ENCODE results near the gene RREB1.
A peak's percentile ranks its signal among the peaks of the same experiment; 100 is the strongest.

Gene RREB1

GRCh38 chr6:7100753-7101081, 7.0 kb upstream of the RREB1 start:
- DNase-seq, result no peak

GRCh38 chr6:7101290-7101689, 6.5 kb upstream of the RREB1 start:
- DNase-seq, result no peak

- DNase-seq, result no peak
Observed at GRCh38 chr6:7104752-7105151, 3.0 kb upstream of the RREB1 start.

- no peak for DNase-seq
Observed at GRCh38 chr6:7106215-7106751, 1.5 kb upstream of the RREB1 start.

GRCh38 chr6:7106752-7107577, 796 bp upstream of the RREB1 start:
- peak; percentile 75 for DNase-seq

- no peak for DNase-seq
Observed at GRCh38 chr6:7108196-7108963, 619 bp downstream of the RREB1 start.

GRCh38 chr6:7108964-7109836, 1.4 kb downstream of the RREB1 start:
- DNase-seq, result peak; percentile 58

GRCh38 chr6:7110092-7110792, 2.5 kb downstream of the RREB1 start:
- DNase-seq, result no peak

- DNase-seq, result no peak
Observed at GRCh38 chr6:7111095-7111690, 3.4 kb downstream of the RREB1 start.

GRCh38 chr6:7112171-7112570, 4.4 kb downstream of the RREB1 start:
- no peak for DNase-seq

- DNase-seq, result peak; percentile 58
Observed at GRCh38 chr6:7112741-7113313, 5.1 kb downstream of the RREB1 start.

GRCh38 chr6:7114744-7115458, 7.1 kb downstream of the RREB1 start:
- no peak for DNase-seq

GRCh38 chr6:7115543-7116231, 7.9 kb downstream of the RREB1 start:
- no peak for DNase-seq

- DNase-seq, result no peak
Observed at GRCh38 chr6:7119272-7119801, 11.6 kb downstream of the RREB1 start.

- DNase-seq, result no peak
Observed at GRCh38 chr6:7121700-7122241, 14.0 kb downstream of the RREB1 start.

GRCh38 chr6:7122684-7123083, 14.9 kb downstream of the RREB1 start:
- DNase-seq, result no peak

- no peak for DNase-seq
Observed at GRCh38 chr6:7124114-7124513, 16.4 kb downstream of the RREB1 start.

GRCh38 chr6:7124636-7125035, 16.9 kb downstream of the RREB1 start:
- DNase-seq, result no peak

- DNase-seq, result no peak
Observed at GRCh38 chr6:7125290-7125689, 17.5 kb downstream of the RREB1 start.

- no peak for DNase-seq
Observed at GRCh38 chr6:7126754-7127153, 19.0 kb downstream of the RREB1 start.
